ENCODE results near the gene H6PD.

The H6PD gene

DNA sequence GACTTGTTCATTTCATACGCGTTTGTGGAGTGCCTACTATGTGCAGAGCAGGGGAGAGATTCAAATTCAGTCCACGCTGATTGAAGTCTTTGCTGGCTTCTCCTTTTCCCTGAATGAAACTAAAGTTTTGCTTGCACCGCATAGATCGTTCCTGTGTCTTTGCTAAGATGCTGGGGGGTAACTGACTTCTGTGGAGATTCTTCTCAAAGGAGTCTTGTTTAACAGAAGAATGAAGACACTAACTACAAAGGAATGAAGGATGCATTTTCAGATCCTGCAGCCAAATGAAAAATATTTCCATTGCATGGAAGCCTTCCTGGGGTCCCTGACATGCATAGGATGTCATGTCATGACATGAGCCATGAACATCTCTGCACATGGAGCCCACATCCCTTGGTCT lies 26.9 kb upstream of the H6PD start:
- no peak for DNase-seq (ENCODE audit: low read depth)

DNA sequence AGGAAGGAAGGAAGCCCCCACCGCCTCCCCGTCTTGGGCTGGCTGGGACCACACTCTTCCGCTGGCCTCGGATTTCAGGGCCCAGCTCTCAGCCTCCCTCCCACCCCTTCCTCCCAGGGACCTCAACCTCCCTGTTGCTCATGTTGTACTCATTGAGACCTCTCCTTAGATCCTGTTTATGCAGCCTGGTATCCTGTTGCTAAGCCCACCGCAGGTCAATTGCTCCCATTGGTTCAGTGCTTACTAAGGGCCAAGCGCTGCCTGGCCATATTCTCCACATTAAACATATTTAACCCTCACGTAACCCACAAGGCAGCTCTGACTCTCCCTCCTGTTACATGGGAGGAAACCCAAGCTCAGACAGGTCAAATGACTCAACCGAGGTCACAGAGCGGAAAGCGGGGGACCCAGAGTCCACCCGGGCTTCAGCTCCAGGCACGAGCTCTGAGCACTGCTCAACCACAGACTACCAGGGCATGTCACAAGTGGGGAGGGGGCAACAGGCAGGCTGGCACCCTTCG lies 23.2 kb upstream of the H6PD start:
- no peak for DNase-seq (ENCODE audit: low read depth)

DNA sequence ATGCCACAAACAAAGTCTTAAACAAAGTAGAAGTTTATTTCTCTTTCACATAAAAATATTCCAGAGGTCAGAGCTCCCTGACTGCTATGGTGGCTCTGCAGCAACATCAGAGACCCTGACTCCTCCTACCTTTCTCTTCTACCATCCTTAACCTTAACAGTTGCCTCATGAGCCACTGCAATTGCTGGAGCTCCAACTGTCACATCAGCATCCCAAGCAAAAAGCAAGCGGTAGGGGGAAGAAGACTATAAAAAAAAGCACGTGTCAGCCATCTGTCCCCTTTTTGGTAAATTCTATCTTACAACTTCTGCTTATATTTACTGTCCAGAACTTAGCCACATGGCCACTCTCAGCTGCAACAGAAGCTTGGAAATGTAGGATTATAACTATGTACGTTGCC lies 21.8 kb upstream of the H6PD start:
- no peak for DNase-seq (ENCODE audit: low read depth)

DNA sequence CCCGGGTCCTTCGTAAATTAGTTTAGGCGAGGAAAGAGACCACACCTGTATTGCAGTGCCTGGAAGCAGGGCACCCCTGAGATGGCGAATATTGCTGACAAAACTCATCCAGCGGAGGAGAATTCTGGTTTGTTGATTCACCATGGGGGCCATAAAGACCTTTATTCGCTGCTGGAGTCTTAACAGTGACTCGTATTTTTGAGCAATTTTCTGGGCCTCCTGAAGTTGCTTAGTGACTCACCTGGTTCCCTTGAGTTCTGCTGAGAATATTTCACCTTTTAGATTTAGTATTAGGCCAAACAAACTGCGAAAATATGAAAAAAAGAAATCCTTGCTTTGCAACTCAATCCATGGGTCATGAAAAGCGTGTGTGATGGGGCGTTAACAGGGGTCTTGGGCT lies 20.6 kb upstream of the H6PD start:
- no peak for DNase-seq (ENCODE audit: low read depth)

DNA sequence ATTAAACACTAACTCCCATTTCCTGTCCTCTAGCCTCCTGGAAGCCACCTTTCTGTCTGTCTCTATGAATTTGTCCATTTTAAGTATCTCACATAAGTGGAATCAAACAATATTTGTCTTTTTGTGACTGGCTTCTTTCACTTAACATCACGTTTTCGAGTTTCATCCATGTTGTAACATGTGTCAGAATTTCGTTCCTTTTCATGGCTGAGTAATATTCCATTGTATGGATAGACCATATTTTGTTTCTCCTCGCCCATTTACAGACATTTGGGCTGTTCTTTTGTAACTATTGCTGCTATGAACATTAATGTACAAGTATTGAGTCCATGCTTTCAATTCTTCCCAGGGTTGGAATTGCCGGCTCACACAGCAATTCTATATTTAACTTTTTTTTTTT lies 15.7 kb upstream of the H6PD start:
- no peak for DNase-seq (ENCODE audit: low read depth)

DNA sequence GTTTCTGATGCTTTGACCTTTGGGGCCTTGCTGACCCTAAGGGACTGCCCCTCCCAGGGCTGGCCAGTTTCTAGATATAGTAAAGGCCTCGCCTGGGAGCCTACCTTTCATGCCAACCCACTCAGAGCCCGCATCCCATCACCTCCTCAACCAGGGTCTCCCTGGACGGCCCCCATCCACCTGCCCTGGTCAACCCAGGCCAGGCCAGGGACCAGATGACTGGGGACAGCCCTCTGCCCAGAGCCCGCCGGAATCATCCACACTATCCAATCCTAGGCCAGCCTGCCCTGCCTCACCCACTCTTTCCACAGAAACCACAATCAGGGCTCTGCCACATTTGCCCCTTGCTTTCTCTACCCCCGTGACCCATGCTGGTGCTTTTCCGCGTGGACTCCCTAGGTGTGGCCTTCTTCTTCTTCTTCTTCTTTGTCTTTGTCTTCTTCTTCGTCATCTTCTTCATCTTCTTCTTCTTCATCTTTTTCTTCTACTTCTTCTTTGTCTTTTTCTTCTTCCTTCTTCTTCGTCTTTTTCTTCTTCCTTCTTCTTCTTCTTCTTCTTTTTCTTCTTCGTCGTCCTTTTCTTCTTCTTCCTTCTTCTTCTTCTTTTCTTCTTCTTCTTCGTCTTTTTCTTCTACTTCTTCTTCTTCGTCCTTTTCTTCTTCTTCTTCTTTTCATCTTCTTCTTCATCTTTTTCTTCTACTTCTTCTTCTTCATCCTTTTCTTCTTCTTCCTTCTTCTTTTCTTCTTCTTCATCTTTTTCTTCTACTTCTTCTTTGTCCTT lies 11.5 kb upstream of the H6PD start:
- DNase-seq (ENCODE audit: low read depth), result no peak

DNA sequence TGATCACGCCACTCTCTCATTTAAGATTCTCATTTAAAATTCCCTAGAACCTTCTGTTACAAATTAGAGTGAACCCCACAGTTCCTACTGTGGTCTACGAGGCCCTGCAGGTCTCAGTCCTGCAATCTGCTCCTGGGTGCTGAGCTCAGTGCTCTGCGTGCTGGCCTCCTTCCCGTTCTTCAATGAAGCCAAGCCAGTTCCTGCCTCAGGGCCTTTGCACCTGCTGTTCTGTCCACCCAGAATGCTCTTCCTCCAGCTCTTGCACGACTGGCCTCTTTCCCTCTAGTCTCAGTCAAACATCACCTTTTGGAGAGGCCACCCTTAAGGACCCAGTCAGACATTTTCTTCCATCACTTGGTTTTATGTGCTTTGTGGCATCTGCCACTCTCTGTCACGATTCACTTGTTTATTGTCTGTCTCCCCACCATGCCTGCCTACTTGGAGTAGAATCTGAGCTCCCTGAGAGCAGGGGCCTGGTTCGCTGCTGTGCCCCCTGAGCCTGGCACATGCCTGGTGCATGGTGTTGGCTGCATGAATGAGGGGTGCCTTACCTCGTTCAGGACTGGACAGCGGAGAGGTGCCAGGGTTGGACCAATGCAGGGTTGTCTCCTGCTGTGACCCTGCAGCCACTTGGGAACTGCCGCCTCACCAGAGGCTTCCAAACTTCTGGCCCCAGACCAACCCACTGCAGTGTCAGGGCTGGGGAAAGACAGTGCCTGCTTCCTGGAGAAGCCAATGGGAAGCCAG lies 9.7 kb upstream of the H6PD start:
- DNase-seq (ENCODE audit: low read depth), result no peak

DNA sequence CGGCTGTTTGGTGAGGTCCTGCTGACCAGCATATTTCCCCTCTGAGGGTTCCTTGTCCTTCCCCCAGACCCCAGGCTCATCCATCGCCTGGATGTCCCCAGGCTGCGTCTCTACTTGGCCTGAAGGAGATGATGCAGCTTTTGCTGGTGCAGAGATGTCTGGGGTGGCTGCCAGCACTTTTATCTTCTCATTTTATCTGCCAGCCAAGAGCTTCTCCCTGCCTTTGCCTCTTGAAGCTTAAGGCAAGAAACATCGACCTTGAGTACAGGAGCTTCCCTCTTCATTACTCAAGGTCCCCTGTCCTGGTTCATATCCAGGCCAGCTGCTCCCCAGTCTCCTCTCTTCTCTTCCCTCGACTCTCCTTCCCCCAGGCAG lies 9.2 kb upstream of the H6PD start:
- DNase-seq (ENCODE audit: low read depth), result no peak

DNA sequence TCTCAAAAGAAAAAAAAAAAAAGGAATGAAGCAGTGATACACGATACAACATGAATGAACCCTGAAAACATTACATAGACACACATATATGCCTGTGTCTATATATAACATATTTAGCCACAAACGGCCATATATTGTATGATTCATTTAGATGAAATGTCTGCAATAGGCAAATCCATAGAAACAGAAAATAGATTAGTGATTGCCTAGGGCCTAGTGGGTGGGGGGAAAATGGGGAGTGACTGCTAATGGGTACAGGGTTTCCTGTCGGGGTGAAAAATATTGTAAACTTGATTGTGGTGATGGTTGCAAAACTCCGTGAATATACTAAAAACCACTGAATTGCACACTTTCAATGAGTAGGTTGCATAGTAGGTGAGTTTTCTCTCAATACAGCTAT lies 6.0 kb upstream of the H6PD start:
- DNase-seq (ENCODE audit: low read depth), result no peak

DNA sequence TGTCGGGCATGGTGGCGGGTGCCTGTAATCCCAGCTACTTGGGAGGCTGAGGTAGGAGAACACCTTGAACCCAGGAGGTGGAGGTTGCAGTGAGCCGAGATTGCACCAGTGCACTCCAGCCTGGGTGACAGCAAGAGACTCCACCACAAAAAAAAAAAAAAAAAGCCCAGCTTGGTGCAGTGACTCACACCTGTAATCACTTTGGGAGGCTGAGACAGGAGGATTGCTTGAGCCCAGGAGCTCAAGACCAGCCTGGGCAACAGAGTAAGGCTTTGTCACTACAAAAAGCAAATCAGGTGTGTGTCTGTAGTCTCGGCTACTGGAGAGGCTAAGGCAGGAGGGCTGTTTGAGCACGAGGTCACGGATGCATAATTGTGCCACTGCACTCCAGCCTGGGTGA lies 5.0 kb upstream of the H6PD start:
- DNase-seq (ENCODE audit: low read depth), result no peak

DNA sequence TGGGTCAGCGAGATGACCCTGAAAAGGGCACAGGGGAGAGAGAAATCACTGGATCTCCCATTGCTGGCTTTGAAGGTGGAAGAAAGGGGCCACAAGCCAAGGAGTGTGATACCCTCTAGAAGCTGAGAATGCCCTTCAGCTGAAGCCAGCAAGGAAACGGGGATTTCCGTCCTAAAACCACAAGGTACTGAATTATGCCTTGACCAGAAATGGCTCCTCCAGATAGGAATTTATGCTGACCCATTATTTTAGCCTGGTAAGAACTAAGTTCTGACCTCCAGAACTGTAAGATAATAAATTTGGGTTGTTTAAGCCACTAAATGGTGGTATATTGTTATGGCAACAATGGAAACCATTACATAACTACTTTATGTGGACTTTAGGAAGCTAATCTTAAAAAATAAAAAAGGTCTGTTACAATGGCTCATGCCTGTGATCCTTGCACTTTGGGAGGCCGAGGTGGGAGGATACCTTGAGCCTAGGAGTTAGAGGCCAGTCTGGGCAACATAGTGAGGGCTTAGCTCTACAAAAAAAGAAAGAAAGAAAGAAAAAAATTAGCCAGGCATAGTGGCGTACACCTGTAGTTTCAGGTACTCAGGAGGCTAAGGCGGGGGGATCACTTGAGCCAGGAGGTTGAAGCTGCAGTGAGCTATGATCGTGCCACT lies 3.6 kb upstream of the H6PD start:
- no peak for DNase-seq (ENCODE audit: low read depth)

DNA sequence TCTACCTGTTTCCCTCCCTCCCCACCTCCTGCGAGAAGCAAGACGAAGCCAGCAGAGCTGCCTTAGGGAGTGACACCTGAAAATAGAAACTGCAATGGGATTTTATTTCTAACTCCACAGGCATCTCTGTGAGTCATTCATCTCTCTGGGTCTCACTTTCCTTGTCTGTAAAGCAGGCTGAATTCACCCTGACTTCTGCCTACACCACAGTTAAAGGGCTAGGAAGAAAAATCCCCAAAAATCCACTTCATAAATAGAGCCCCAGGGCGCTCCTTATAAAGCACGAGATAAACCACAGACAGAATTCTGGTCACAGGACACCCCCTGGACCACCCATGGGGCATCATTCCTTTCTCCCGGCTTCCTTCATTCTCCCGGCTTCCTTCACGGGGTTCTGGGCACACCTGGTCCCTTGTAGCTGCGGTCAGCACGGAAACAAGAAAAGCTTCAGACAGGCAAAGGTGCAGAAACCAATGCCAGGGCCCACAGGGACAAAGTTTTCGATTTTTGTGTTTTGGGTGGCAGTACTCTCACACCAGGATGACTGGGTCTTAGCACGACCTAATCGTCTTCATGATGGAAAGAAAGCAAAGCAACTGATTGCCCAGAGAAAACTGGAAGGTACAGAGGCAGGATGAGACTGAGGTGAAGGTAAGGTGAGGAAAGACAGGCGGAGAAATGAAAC lies 2.8 kb upstream of the H6PD start:
- DNase-seq (ENCODE audit: low read depth), result no peak

DNA sequence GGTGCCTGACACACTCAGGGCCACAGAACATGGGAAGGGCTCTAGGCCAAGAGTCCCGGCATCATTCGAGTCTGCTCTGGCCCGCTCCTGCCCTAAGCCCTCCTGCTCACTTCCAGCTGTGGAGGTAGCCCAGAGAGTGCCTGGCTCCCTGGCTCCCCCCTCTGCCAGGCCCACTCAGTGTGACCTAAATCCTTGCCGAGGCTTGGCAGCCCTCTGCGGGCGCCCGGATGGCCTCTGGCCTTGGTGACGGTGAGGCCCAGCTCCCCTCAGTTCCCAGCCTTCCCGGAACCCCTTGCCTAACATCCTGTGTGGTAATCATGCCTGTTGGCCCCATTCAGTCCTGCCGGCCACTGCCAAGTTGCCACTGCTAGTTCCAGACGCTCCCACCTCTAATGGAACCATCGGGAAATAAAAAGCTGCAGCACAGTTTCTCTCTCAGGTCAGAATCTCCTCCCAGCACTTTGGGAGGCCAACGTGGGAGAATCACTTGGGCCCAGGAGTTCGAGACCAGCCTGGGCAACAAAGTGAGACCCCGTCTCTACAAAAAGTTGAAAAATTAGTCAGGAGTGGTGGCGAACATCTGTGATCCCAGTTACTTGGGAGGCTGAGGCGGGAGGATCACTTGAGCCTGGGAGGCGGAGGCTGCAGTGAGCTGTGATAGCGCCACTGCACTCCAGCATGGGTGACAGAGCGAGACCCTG lies 1.2 kb upstream of the H6PD start:
- no peak for DNase-seq (ENCODE audit: low read depth)

DNA sequence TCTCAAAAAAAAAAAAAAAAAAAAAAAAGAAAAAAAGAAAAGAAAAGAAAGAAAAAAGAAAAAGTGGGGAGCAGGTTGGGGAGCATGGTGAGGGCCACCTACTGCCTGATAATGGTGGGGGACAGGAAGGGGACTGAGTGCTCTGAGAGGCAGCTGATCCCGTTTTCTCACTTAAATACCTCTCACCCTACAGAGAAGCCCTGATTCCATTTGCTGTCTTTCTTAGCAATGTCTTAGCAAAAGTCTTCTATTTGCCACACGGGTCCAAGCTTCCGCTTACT lies 692 bp upstream of the H6PD start:
- DNase-seq (ENCODE audit: low read depth), result no peak

DNA sequence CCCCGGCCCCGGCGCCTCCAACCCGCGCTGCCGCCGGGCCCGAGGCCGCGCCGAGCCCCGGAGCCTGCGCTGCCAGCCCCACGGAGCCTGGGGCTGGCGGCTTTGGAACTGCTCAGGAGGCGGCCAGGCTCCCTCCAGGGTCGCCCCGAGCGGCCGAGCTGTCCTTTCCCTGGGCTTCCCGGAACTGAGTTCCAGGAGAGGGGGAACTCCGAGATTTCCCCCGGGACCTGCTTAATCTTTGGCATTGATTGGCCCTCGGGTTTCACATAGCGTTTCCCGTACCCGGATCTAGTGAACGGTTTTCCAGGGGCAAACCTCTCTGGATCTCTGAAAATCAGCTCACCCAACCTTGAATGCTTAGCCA lies 504 bp downstream of the H6PD start:
- DNase-seq (ENCODE audit: low read depth), result no peak

DNA sequence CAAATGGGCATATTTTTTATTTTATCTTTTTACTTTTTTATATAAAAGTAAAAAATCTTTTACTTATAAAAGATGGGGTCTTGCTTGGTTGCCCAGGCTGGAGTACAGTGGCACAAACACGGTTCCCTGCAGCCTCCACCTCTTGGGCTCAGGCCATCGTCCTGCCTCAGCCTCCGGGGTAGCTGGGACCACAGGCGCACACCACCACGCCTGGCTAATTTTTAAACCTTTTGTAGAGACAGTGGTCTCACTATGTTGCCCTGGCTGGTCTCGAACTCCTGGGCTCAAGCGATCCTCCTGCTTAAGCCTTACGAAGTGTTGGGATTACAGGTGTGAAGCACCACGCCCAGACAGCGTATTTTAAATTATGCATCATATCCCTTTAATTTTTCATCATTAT lies 986 bp downstream of the H6PD start:
- no peak for DNase-seq (ENCODE audit: low read depth)

DNA sequence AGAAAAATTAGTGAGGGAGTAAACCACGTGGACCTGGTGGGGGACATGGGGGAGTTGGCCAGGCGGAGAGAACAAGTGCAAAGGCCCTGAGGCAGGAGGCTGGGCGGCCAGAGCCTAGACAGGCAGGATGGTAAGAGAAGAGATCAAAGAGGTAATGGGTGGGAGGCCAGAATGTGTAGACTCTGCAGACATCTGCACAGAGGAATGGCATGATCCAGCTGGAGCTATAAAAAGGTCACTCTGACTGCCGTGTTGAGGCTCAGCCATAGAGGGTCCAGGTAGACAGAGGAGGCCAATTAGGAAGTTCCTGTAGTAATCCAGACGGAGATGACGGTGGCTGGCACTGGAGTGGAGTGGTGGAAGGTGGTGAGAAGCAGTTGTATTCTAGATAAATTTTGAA lies 3.6 kb downstream of the H6PD start:
- no peak for DNase-seq (ENCODE audit: low read depth)

DNA sequence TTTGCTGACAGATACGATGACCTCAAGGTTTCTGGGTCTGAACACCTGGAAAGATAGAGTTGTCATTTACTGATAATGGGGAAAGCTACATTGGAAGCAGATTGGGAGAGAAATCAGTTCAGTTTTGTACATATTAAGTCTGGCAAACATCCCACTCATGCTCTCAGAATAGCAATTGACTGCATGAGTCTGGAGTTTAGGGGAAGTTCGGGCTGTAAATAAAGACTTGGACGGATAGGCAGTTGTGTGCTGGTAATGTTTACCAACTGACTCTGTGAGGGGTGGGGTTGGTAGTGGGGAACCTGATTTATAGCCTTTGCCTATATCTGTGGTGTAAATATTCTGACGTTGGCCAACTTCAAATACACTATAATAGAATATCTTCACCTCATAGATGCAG lies 4.0 kb downstream of the H6PD start:
- no peak for DNase-seq (ENCODE audit: low read depth)

DNA sequence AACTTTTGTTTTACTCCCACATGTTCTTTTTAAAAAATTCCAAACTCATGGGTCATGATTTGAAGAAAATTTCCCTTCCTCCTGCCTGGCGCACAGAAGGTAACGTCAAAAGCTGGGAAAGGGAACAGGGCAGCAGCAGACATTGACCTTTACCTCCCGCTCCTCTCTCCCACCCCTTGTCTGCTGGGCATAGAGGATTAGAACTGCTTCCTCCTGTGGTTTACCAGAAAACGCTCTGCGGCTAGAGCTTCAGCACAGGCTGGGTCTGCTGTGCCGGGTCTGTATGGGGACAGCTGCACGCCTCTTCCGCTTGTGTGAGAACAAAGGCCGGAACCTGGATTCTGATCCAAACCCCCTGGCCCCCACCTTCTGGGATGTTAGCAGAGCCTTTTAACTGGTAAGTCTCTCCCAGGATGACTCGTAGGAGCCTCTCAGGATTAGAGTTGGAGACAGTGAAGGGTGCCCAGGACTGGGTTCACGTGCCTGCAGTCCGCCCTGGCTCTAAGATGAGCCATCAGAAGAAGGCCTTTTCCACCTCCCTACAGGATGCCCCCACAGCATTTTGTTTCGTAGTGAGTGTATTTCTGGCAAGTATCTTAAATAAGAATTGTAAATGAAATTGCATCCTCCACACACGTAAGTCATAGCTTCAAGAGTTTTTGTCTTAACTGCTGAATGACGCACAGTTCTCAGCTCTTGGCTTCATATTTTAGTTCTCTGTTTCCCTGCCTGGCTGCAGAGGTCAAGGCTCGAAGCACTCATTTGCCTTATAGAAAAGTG lies 5.2 kb downstream of the H6PD start:
- DNase-seq (ENCODE audit: low read depth), result peak; percentile 20

DNA sequence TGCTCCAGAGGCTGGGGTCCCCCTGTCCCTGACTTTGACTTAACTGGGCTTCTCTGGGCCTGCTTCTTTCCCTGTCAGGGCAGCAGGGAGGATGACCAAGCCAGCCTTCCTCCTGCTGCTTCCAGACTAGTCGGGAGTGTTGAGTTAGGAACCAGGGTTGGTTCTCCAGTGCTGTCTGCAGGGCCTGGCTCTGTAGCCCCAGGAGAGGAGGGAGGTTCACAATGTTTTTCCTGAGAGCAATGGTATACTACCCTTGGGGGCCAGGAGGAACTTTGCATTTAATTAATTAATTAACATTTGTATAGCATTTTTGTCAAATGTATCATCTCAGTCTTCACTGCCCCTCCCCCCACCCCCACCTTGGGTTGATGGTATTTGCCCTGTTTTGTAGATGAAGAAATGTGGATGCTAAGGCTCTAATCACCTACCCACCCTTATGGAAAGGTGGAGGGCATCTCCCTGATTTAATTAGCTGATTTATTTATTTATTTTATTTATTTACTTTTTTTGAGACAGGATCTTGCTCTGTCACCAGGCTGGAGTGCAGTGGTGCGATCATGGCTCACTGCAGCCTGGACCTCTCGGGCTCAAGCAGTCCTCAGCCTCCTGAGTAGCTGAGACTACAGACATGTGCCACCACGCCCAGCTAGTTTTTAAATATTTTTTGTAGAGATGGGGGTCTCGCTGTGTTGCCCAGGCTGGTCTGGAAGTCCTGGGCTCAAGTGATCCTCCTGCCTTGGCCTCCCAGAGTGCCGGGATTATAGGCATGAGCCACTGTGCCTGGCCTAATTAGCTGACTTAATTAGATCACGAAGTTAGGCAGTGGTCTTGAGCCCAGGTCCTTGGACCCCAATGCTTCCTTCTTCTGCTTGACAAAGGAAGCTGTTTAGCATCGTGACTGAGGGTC lies 6.6 kb downstream of the H6PD start:
- no peak for DNase-seq (ENCODE audit: low read depth)
